Rectal smooth muscle tissue (tissue), 1 donor: ENCODE results near the gene PPP1R37.

Experiments
- H3K27ac ChIP-seq: one replicate; pipeline ENCODE4 v1.7.0; 2013; ENCODE audit warnings: low read depth, low read length, inconsistent platforms
- H3K27me3 ChIP-seq: one replicate; pipeline ENCODE4 v1.7.0; 2013; ENCODE audit warnings: low read length; ENCODE audit not compliant: control insufficient read depth, insufficient read depth
- H3K36me3 ChIP-seq: one replicate; pipeline ENCODE4 v1.7.0; 2013; ENCODE audit warnings: low read length; ENCODE audit not compliant: control insufficient read depth, insufficient read depth
- H3K4me1 ChIP-seq: one replicate; pipeline ENCODE4 v1.7.0; 2013; ENCODE audit warnings: low read length; ENCODE audit not compliant: control insufficient read depth, insufficient read depth
- H3K4me3 ChIP-seq: one replicate; pipeline ENCODE4 v1.7.0; 2013; ENCODE audit warnings: low read length
- H3K9ac ChIP-seq: one replicate; pipeline ENCODE4 v1.7.0; 2013; ENCODE audit warnings: low read length

Gene PPP1R37, protein sequence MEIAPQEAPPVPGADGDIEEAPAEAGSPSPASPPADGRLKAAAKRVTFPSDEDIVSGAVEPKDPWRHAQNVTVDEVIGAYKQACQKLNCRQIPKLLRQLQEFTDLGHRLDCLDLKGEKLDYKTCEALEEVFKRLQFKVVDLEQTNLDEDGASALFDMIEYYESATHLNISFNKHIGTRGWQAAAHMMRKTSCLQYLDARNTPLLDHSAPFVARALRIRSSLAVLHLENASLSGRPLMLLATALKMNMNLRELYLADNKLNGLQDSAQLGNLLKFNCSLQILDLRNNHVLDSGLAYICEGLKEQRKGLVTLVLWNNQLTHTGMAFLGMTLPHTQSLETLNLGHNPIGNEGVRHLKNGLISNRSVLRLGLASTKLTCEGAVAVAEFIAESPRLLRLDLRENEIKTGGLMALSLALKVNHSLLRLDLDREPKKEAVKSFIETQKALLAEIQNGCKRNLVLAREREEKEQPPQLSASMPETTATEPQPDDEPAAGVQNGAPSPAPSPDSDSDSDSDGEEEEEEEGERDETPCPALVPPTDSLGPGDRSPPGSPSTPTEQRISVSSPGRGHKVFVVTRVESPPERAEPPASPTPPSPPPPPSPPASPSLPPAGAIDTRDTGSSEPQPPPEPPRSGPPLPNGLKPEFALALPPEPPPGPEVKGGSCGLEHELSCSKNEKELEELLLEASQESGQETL

DNA sequence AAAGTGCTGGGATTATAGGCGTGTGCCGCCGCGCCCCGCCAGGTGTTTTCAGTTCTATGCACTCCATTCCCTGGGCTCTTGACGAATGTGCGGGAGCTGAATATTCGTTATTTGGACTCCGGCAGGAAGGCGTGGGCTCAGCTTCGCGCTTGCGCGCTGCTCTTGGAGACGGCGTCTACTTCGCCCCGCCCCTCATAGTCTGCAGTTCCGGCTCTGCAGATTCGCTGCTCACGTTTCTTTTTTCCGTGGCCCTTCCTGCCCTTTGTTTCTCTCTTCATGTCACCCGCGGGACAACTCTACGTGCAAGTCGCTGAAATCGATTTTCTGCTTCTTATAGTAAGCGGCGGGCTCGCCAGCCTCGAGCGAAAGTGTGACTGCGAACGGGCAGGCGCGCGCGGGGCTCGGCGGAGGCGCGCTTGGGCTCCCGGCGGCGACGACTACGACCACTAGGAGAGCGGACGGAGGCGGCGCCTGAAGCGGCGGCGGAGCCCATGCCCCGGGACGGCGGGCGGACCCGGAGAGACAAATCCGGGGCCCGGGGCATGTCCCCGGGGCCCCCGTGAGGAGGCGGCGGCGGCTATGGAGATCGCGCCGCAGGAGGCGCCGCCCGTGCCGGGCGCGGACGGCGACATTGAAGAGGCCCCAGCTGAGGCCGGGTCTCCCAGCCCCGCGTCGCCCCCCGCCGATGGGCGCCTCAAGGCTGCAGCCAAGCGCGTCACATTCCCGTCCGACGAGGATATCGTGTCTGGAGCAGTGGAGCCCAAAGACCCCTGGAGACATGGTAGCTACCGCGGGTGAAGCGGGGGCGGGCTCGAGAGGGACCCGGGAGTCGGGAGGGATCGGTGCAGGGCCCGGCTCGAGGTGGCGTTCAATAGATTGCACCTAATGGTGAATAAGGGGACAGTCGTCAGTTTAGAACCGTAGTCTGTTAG lies at the start of gene PPP1R37:
Gene PPP1R37, plus strand, starts transcription at position 433 of the 932 bp plus-strand sequence. Its CDS starts 147 bp downstream, at position 580.
- Histone ChIP-seq H3K4me3 (peak within 1 kb of the TSS; percentile 84), H3K9ac (peak within 1 kb of the TSS; percentile 76), H3K27me3 (no peaks in the 10 kb centered on the region), H3K27ac (peak within 1 kb of the TSS; percentile 96), H3K4me1 (peaks cover 12% of the 10 kb centered on the region), H3K36me3 (peaks cover 3% of the 10 kb centered on the region)

DNA sequence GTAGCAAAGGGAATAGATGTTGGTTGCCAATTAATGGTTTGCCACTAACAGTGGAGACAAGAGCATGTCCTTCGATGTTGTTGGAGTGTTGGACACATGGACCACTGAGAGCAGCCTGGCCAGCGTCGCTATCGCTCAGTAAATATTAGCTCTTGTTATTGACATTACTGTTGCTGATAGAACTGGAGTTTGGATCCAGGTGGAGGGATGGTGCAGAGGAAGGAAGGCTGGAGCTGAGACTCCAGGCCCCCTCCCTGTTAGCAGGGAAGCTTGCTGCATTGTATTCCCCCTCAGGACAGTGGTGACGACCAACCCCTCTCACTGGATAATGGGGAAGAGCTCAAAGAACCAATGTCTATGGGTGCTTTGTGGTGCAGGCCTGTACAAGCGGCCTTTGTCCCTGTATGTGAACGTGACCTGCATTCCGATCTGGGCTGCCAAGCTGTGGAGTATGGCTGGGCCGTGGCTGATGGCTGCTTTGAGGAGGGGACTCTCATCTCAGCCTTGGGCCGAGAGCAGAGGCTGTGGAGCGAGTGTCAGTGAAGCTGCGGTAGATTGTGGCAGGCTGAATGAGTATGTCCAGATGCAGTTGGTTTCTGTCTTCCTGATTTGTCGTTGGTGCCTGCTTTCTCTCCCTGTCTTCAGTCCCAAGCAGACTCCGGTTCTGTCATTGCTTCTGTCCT lies 47.2 kb upstream of the PPP1R37 start:
- Histone ChIP-seq H3K27me3 (no peaks in the 10 kb centered on the region), H3K36me3 (peaks cover 12% of the 10 kb centered on the region), H3K9ac (no peak overlapping the region), H3K4me1 (peaks cover 4% of the 10 kb centered on the region), H3K27ac (no peak overlapping the region), H3K4me3 (no peak overlapping the region)

DNA sequence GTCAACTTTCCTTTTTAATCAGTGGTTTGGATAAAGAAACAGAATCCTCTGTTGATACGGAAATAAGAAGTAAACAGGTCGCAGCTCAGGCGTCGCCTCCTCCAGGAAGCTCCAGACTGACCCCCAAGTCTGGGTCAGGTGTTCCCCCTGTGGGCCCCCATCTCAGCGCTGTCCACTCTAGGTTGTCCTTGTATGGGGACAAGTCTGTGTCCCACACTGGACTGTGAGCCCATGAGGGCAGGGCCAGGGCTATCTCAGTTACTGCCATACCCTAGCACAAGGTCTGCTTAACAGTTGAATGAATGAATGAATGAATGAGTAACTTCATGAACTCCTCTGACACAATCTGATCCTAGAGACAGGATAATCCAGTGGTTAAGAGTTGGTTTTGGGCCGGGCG lies 46.6 kb upstream of the PPP1R37 start:
- Histone ChIP-seq H3K4me3 (no peak overlapping the region), H3K9ac (no peak overlapping the region)

DNA sequence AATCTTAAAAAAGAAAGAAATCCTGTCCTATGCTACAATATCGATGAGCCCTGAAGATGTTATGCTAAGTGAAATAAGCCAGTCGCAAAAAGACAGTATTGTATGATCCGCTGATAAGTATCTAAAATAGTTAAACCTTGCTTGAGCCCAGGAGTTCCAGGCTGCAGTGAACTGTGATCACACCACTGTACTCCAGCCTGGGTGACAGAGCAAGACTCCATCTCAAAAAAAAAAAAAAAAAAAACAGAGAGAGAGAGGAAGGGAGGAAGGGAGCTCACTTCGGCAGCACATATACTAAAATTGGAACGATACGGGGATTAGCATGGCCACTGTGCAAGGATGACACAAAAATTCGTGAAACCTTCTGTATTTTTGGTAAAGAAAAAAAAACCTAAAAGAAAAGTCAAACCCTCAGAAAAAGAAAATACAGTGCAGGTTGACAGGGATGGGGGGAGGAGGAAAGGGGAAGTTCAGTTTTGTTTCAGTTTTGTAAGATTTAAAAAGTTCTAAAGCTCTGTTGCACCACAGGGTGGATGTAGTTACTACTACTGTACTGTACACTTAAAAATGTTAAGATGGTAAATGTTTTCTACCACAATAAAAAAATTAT lies 45.7 kb upstream of the PPP1R37 start:
- Histone ChIP-seq H3K27me3 (no peaks in the 10 kb centered on the region), H3K4me3 (no peak overlapping the region), H3K36me3 (peaks cover 12% of the 10 kb centered on the region), H3K9ac (no peak overlapping the region), H3K4me1 (peaks cover 4% of the 10 kb centered on the region), H3K27ac (no peak overlapping the region)

More for the DNA sequence above, 46.6 kb upstream of the PPP1R37 start:
- Histone ChIP-seq H3K27ac (no peak overlapping the region), H3K27me3 (no peaks in the 10 kb centered on the region), H3K36me3 (peaks cover 12% of the 10 kb centered on the region), H3K4me1 (peaks cover 4% of the 10 kb centered on the region)

DNA sequence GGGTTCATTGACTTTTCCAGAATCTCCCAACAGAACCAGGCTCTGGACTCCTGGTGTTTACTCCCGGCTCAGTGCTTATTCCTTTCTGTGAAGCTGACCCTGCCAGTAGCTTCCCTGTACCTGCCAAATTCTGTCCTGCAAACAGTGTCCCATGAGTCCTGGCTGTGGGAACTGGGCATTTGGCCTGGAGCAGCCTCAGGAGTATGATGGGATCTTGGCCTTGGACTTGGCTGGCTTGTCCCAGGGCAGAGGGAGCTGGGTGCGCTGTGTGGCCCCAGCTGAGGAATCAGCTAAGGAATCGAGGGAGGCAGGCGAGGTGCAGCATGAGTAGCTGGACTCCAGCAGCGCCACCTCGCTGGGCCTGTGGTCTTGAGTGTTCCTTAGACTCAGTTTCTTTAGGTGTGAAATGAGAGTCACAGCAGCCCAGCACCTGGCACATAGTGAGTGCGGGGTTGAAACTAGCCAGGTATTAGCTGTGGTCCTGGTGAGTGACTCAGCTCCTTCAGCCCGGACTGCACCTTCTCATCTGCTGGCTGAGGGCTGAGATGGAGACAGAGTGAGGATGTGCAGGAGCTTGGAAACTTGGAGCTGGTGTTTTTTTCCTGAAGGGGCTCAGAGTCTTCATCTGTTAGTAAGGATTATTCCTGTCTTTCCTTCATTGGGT lies 43.8 kb upstream of the PPP1R37 start:
- peak overlapping the region; percentile 22 for H3K27ac ChIP-seq
- peaks cover 15% of the 10 kb centered on the region for H3K36me3 ChIP-seq
- no peaks in the 10 kb centered on the region for H3K27me3 ChIP-seq
- no peak overlapping the region for H3K9ac ChIP-seq
- H3K4me1 ChIP-seq, result peaks cover 4% of the 10 kb centered on the region
- no peak overlapping the region for H3K4me3 ChIP-seq

DNA sequence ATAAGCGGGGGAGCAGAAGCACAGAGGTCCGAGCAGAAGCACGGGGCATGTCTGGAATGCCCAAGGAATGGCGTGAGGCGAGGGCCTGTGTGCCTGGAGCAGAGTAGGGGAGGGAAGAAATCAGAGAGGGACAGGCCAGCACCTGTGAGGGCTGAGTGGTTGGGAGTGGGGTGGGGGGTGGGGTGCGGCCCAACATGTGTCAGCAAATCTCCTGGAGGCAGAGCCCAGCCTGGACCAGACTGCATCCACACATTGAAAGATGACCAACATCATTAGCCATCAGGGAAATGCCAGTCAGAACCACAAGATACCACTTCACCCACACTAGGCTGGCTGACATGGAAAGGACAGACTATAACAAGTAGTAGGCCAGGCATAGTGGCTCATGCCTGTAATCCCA lies 42.9 kb upstream of the PPP1R37 start:
- Histone ChIP-seq H3K9ac (no peak overlapping the region), H3K27ac (no peak overlapping the region), H3K4me1 (peaks cover 4% of the 10 kb centered on the region)

DNA sequence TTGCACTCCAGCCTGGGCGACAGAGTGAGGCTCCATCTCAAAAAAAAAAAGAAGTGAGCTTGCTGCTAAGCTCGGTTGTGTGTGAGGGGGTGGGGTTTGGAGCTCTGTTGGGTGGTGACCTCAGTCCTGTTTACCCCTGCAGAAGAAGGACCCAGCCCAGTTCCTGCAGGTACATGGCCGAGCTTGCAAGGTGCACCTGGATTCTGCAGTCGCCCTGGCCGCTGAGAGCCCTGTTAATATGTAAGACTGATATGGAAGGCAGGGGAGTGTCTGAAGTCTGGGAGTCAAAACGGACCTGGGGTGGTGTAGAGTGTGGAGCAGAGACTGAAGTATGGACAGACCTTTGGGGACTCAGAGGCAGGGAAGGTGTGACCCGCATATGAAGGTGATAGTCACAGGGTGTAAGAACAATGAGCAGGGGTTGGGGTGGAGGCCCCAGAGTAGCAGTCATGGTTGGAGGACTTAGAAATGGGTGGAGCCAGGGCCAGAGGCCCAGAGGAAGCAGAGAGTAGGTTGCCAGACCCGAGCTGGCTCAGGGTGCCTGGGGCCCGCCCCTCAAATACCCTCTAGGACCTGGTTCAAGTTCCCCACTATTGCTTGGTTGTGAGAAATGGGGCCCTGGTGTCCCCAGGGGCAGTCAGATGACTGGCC lies 40.9 kb upstream of the PPP1R37 start:
- H3K9ac ChIP-seq, result no peak overlapping the region
- H3K27me3 ChIP-seq, result no peaks in the 10 kb centered on the region
- no peak overlapping the region for H3K4me3 ChIP-seq
- peaks cover 4% of the 10 kb centered on the region for H3K4me1 ChIP-seq
- no peak overlapping the region for H3K27ac ChIP-seq
- H3K36me3 ChIP-seq, result peaks cover 28% of the 10 kb centered on the region

More for the DNA sequence above, 42.9 kb upstream of the PPP1R37 start:
- H3K4me3 ChIP-seq, result no peak overlapping the region
- no peaks in the 10 kb centered on the region for H3K27me3 ChIP-seq
- H3K36me3 ChIP-seq, result peaks cover 18% of the 10 kb centered on the region

DNA sequence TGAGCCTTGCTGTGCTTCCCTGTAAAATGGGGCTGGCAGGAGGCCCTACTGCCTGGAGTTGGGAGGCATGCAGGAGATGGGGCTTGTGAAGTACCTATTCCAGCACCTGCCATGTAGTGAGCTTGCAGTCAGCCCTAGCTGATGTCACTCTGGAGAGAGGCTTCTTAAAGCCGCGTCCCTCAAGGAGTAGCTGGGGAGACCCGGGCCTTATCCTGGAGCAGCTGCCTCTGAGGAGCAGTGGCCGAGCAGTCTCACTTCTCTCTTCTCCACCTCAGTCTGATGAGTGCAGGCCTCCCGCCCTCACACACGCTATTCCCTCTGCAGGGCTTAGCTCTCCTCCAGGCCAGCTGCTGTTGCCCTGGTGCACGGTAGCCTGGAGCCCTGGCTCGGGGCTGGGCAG lies 36.1 kb upstream of the PPP1R37 start:
- Histone ChIP-seq H3K4me1 (no peaks in the 10 kb centered on the region), H3K4me3 (no peak overlapping the region), H3K9ac (no peak overlapping the region), H3K27me3 (no peaks in the 10 kb centered on the region), H3K36me3 (peaks cover 69% of the 10 kb centered on the region), H3K27ac (no peak overlapping the region)

DNA sequence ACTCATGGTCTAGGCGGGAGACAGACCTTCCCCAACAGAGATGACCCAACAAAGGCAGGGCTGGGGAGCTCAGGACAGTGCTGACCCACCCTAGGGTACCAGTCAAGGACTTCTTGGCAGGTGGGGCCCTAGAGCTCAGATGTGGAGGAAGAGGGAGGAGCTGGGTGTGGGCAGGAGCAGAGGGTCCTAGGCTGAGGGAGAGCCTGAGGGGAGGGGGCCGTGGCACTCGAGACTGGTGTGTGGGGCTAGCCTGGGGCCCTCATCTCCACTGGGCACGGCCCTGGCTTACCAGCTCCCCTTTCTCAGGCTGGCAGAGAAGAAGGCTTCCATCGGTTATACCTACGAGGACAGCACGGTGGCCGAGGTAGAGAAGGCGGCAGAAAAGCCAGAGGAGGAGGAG lies 35.5 kb upstream of the PPP1R37 start:
- H3K27ac ChIP-seq, result no peak overlapping the region
- no peaks in the 10 kb centered on the region for H3K4me1 ChIP-seq
- no peak overlapping the region for H3K4me3 ChIP-seq
- no peak overlapping the region for H3K9ac ChIP-seq
- no peaks in the 10 kb centered on the region for H3K27me3 ChIP-seq
- peaks cover 71% of the 10 kb centered on the region for H3K36me3 ChIP-seq

DNA sequence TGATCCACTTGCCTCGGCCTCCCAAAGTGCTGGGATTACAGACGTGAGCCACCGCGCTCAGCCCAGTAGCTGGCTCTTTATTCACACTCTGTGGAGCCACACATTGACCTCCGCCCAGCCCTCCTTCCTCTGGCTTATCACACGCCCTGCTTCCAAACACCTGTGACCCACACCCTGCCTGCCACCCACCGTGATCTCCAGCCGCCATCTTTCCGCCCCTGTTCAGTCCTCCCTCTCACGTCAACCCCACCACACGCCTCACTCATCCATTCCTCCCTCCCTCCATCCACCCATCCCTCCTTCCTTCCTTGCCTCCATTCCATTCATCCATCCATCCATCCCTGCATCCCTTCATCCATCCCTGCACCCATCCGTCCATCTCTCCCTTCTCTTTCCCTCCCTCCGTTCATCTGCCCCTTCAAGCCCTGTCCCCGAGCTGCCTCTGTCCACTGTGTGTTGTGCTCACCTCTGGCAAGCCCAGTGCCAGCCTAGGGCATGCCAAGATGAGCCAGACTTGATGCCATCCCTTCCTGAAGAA lies 34.3 kb upstream of the PPP1R37 start:
- no peak overlapping the region for H3K9ac ChIP-seq
- H3K27ac ChIP-seq, result no peak overlapping the region
- H3K27me3 ChIP-seq, result no peaks in the 10 kb centered on the region
- no peaks in the 10 kb centered on the region for H3K4me1 ChIP-seq
- H3K4me3 ChIP-seq, result no peak overlapping the region
- H3K36me3 ChIP-seq, result peaks cover 71% of the 10 kb centered on the region
